Measurements from ENCODE around the gene ATG4C. TPM values are rescaled to one million over a fixed set of nuclear protein-coding genes. Genes with fewer than 3 reads are reported as not detected.

The ATG4C gene
- total and polyA plus RNA-seq, 2 donors from 2014 or later: 8.7 to 9.5 TPM

GRCh38 chr1:62832276-62832675 is 48.3 kb downstream of the ATG4C start:
- Histone ChIP-seq H3K4me1 (ENCODE audit: control insufficient read depth in 2 of 3, insufficient read depth in 2 of 3, low read depth in 1 of 3, low read length in 3 of 3) (no peaks in the 10 kb centered on the region), H3K36me3 (ENCODE audit: control insufficient read depth in 2 of 3, insufficient read depth in 3 of 3, low read length in 3 of 3) (no peaks in the 10 kb centered on the region), H3K9ac (ENCODE audit: low read length in 3 of 3) (no peak overlapping the region), H3K4me3 (ENCODE audit: low read length in 3 of 3) (no peak overlapping the region), H3K27me3 (ENCODE audit: control insufficient read depth, insufficient read depth, low read length) (no peaks in the 10 kb centered on the region), H3K27ac (ENCODE audit: low read depth in 2 of 2, low read length in 2 of 2) (no peak overlapping the region), H3K9me3 (ENCODE audit: control insufficient read depth in 2 of 3, insufficient read depth in 1 of 3, low read length in 3 of 3) (no peaks in the 10 kb centered on the region)
- TF ChIP-seq CTCF (IDR thresholded peaks at IDR 0.05; ENCODE audit: borderline replicate concordance, extremely low read depth, insufficient read depth): no peak
- DNase-seq: no peak
- FAIRE-seq: no peak
- intact Hi-C loops (cut with DNase I): no loop called here

GRCh38 chr1:62833529-62833928 is 49.6 kb downstream of the ATG4C start:
- intact Hi-C loops (cut with DNase I): no loop called here
- Histone ChIP-seq H3K4me1 (ENCODE audit: control insufficient read depth in 2 of 3, insufficient read depth in 2 of 3, low read depth in 1 of 3, low read length in 3 of 3) (no peaks in the 10 kb centered on the region), H3K27ac (ENCODE audit: low read depth in 2 of 2, low read length in 2 of 2) (no peak overlapping the region), H3K27me3 (ENCODE audit: control insufficient read depth, insufficient read depth, low read length) (no peaks in the 10 kb centered on the region), H3K9me3 (ENCODE audit: control insufficient read depth in 2 of 3, insufficient read depth in 1 of 3, low read length in 3 of 3) (no peaks in the 10 kb centered on the region), H3K36me3 (ENCODE audit: control insufficient read depth in 2 of 3, insufficient read depth in 3 of 3, low read length in 3 of 3) (no peaks in the 10 kb centered on the region), H3K4me3 (ENCODE audit: low read length in 3 of 3) (no peak overlapping the region), H3K9ac (ENCODE audit: low read length in 3 of 3) (no peak overlapping the region)
- no peak for DNase-seq
- no peak for TF ChIP-seq CTCF (IDR thresholded peaks at IDR 0.05; ENCODE audit: borderline replicate concordance, extremely low read depth, insufficient read depth)
- FAIRE-seq: no peak

GRCh38 chr1:62834400-62834961 is 50.5 kb downstream of the ATG4C start:
- FAIRE-seq: no peak

More at GRCh38 chr1:62834400-62834961, 50.5 kb downstream of the ATG4C start:
- H3K36me3 ChIP-seq (ENCODE audit: control insufficient read depth in 2 of 3, insufficient read depth in 3 of 3, low read length in 3 of 3): no peaks in the 10 kb centered on the region
- H3K9ac ChIP-seq (ENCODE audit: low read length in 3 of 3): no peak overlapping the region
- DNase-seq: no peak
- intact Hi-C loops (cut with DNase I): no loop called here
- TF ChIP-seq CTCF (IDR thresholded peaks at IDR 0.05; ENCODE audit: borderline replicate concordance, extremely low read depth, insufficient read depth): no peak
- H3K4me3 ChIP-seq (ENCODE audit: low read length in 3 of 3): no peak overlapping the region
- H3K27ac ChIP-seq (ENCODE audit: low read depth in 2 of 2, low read length in 2 of 2): no peak overlapping the region
- H3K27me3 ChIP-seq (ENCODE audit: control insufficient read depth, insufficient read depth, low read length): no peaks in the 10 kb centered on the region
- no peaks in the 10 kb centered on the region for H3K4me1 ChIP-seq (ENCODE audit: control insufficient read depth in 2 of 3, insufficient read depth in 2 of 3, low read depth in 1 of 3, low read length in 3 of 3)
- no peaks in the 10 kb centered on the region for H3K9me3 ChIP-seq (ENCODE audit: control insufficient read depth in 2 of 3, insufficient read depth in 1 of 3, low read length in 3 of 3)
